SK-N-SH treated with all-trans-retinoic acid at 6 μM for 48 hours (cell line): Measurements from ENCODE around the gene SOS1.

Experiments used
- ATAC-seq: fragments of 200-7000 bp; cut with Tn5 transposase; 3 replicates; pipeline ENCODE4 v1.9.1; 2020; ENCODE audit warnings: mild to moderate bottlenecking, moderate library complexity
- ARNTL ChIP-seq: fragments of 450-650 bp; formaldehyde crosslinking; IDR thresholded peaks from 2 replicates; pipeline ENCODE4 v1.5.0; 2020; ENCODE audit warnings: low read depth, mild to moderate bottlenecking, moderate library complexity, borderline replicate concordance
- BACH2 ChIP-seq: fragments of 250-450 bp; sonication (Bioruptor Pico); IDR thresholded peaks from 2 replicates; pipeline ENCODE4 v1.9.0; 2021; ENCODE audit warnings: mild to moderate bottlenecking, borderline replicate concordance
- CSDC2 ChIP-seq: fragments of 250-450 bp; sonication (Bioruptor Pico); IDR thresholded peaks from 2 replicates; pipeline ENCODE4 v1.5.0; 2020; ENCODE audit warnings: mild to moderate bottlenecking, moderate library complexity
- GLIS3 ChIP-seq: fragments of 250-450 bp; sonication (Bioruptor Pico); IDR thresholded peaks from 2 replicates; pipeline ENCODE4 v1.5.0; 2020; ENCODE audit warnings: mild to moderate bottlenecking, moderate library complexity
- ISL1 ChIP-seq: fragments of 250-450 bp; sonication (Bioruptor Pico); IDR thresholded peaks from 2 replicates; pipeline ENCODE4 v2.1.2; 2022; ENCODE audit warnings: mild to moderate bottlenecking, moderate library complexity
- OSR1 ChIP-seq: fragments of 250-450 bp; sonication (Bioruptor Pico); IDR thresholded peaks from 2 replicates; pipeline ENCODE4 v1.8.0; 2022; ENCODE audit warnings: moderate library complexity, mild to moderate bottlenecking, inconsistent platforms
- PATZ1 ChIP-seq: fragments of 250-450 bp; sonication (Bioruptor Pico); IDR thresholded peaks from 2 replicates; pipeline ENCODE4 v1.8.0; 2020; ENCODE audit warnings: mild to moderate bottlenecking, moderate library complexity, borderline replicate concordance
- PPARA ChIP-seq: fragments of 250-450 bp; sonication (Bioruptor Pico); IDR thresholded peaks from 2 replicates; pipeline ENCODE4 v1.5.0; 2020; ENCODE audit warnings: mild to moderate bottlenecking, borderline replicate concordance
- RARB ChIP-seq: fragments of 250-450 bp; sonication (Bioruptor Pico); IDR thresholded peaks from 2 replicates; pipeline ENCODE4 v1.8.0; 2021; ENCODE audit warnings: mild to moderate bottlenecking, moderate library complexity
- SNAI2 ChIP-seq: fragments of 250-450 bp; sonication (Bioruptor Pico); IDR thresholded peaks from 2 replicates; pipeline ENCODE4 v1.5.0; 2020; ENCODE audit warnings: mild to moderate bottlenecking, moderate library complexity
- TCF4 ChIP-seq: fragments of 250-450 bp; sonication (Bioruptor Pico); IDR thresholded peaks from 2 replicates; pipeline ENCODE4 v1.8.0; 2021; ENCODE audit warnings: mild to moderate bottlenecking, moderate library complexity, borderline replicate concordance
- TOX ChIP-seq: fragments of 250-450 bp; sonication (Bioruptor Pico); IDR thresholded peaks from 2 replicates; pipeline ENCODE4 v1.8.0; 2021; ENCODE audit warnings: mild to moderate bottlenecking, moderate library complexity, borderline replicate concordance
- TSHZ2 ChIP-seq: fragments of 250-450 bp; sonication (Bioruptor Pico); IDR thresholded peaks from 2 replicates; pipeline ENCODE4 v1.5.0; 2020; ENCODE audit warnings: mild to moderate bottlenecking, moderate library complexity
- ZC3H10 ChIP-seq: fragments of 250-450 bp; sonication (Bioruptor Pico); IDR thresholded peaks from 2 replicates; pipeline ENCODE4 v1.5.1; 2021; ENCODE audit warnings: mild to moderate bottlenecking, moderate library complexity
- ZFP3 ChIP-seq: fragments of 250-450 bp; sonication (Bioruptor Pico); IDR thresholded peaks from 2 replicates; pipeline ENCODE4 v1.5.0; 2020; ENCODE audit warnings: mild to moderate bottlenecking, moderate library complexity
- ZFP30 ChIP-seq: fragments of 450-650 bp; formaldehyde crosslinking; IDR thresholded peaks from 2 replicates; pipeline ENCODE4 v1.5.0; 2022; ENCODE audit warnings: mild to moderate bottlenecking, moderate library complexity
- ZNF565 ChIP-seq: fragments of 450-650 bp; formaldehyde crosslinking; conservative IDR thresholded peaks from 2 replicates; pipeline ENCODE4 v1.5.0; 2020; ENCODE audit warnings: low read depth, mild to moderate bottlenecking, moderate library complexity
- ZNF70 ChIP-seq: fragments of 450-650 bp; formaldehyde crosslinking; IDR thresholded peaks from 2 replicates; pipeline ENCODE4 v1.5.0; 2020; ENCODE audit warnings: mild to moderate bottlenecking, moderate library complexity
- ZNF8 ChIP-seq: fragments of 450-650 bp; formaldehyde crosslinking; IDR thresholded peaks from 2 replicates; pipeline ENCODE4 v1.5.0; 2020; ENCODE audit warnings: mild to moderate bottlenecking, moderate library complexity
- TF ChIP-seq, protein P1 (sequence below): fragments of 250-450 bp; sonication (Bioruptor Pico); IDR thresholded peaks from 2 replicates; pipeline ENCODE4 v1.5.1; 2021; ENCODE audit warnings: mild to moderate bottlenecking, moderate library complexity
- TF ChIP-seq, protein P2 (sequence below): fragments of 250-450 bp; sonication (Bioruptor Pico); IDR thresholded peaks from 2 replicates; pipeline ENCODE4 v1.8.0; 2021; ENCODE audit warnings: low read depth, mild to moderate bottlenecking, moderate library complexity, borderline replicate concordance
- TF ChIP-seq, protein P3 (sequence below): fragments of 250-450 bp; sonication (Bioruptor Pico); IDR thresholded peaks from 2 replicates; pipeline ENCODE4 v1.5.1; 2020; ENCODE audit warnings: low read depth, mild to moderate bottlenecking, moderate library complexity

Gene SOS1

GRCh38 chr2:39039072-39039471 is 81.8 kb downstream of the SOS1 start:
- no peak for ATAC-seq
- TF ChIP-seq CSDC2 (no peak), TCF4 (no peak), ZC3H10 (CRISPR knock-in tag) (no peak), ISL1 (CRISPR knock-in tag) (no peak), ZNF70 (CRISPR knock-in tag) (no peak), SNAI2 (CRISPR knock-in tag) (no peak), ZNF565 (CRISPR knock-in tag) (no peak), TSHZ2 (CRISPR knock-in tag) (no peak), ZFP3 (CRISPR knock-in tag) (no peak), PATZ1 (CRISPR knock-in tag) (no peak), ARNTL (no peak), PPARA (CRISPR knock-in tag) (no peak), TOX (CRISPR knock-in tag) (no peak), ZNF8 (no peak), RARB (no peak), OSR1 (CRISPR knock-in tag) (no peak), ZFP30 (CRISPR knock-in tag) (no peak), BACH2 (no peak)
- TF ChIP-seq, protein P1, sequence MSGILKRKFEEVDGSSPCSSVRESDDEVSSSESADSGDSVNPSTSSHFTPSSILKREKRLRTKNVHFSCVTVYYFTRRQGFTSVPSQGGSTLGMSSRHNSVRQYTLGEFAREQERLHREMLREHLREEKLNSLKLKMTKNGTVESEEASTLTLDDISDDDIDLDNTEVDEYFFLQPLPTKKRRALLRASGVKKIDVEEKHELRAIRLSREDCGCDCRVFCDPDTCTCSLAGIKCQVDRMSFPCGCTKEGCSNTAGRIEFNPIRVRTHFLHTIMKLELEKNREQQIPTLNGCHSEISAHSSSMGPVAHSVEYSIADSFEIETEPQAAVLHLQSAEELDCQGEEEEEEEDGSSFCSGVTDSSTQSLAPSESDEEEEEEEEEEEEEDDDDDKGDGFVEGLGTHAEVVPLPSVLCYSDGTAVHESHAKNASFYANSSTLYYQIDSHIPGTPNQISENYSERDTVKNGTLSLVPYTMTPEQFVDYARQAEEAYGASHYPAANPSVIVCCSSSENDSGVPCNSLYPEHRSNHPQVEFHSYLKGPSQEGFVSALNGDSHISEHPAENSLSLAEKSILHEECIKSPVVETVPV (CRISPR knock-in tag) = no peak
- TF ChIP-seq, protein P2, sequence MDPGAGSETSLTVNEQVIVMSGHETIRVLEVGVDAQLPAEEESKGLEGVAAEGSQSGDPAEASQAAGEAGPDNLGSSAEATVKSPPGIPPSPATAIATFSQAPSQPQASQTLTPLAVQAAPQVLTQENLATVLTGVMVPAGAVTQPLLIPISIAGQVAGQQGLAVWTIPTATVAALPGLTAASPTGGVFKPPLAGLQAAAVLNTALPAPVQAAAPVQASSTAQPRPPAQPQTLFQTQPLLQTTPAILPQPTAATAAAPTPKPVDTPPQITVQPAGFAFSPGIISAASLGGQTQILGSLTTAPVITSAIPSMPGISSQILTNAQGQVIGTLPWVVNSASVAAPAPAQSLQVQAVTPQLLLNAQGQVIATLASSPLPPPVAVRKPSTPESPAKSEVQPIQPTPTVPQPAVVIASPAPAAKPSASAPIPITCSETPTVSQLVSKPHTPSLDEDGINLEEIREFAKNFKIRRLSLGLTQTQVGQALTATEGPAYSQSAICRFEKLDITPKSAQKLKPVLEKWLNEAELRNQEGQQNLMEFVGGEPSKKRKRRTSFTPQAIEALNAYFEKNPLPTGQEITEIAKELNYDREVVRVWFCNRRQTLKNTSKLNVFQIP = no peak

- no peak for ATAC-seq
- TF ChIP-seq, protein P3, sequence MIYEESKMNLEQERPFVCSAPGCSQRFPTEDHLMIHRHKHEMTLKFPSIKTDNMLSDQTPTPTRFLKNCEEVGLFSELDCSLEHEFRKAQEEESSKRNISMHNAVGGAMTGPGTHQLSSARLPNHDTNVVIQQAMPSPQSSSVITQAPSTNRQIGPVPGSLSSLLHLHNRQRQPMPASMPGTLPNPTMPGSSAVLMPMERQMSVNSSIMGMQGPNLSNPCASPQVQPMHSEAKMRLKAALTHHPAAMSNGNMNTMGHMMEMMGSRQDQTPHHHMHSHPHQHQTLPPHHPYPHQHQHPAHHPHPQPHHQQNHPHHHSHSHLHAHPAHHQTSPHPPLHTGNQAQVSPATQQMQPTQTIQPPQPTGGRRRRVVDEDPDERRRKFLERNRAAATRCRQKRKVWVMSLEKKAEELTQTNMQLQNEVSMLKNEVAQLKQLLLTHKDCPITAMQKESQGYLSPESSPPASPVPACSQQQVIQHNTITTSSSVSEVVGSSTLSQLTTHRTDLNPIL = no peak
- TF ChIP-seq ZC3H10 (CRISPR knock-in tag) (no peak), ARNTL (no peak), PPARA (CRISPR knock-in tag) (no peak), TOX (CRISPR knock-in tag) (no peak), ZFP30 (CRISPR knock-in tag) (no peak), CSDC2 (no peak), TCF4 (no peak), GLIS3 (CRISPR knock-in tag) (no peak), SNAI2 (CRISPR knock-in tag) (no peak), RARB (no peak), ZFP3 (CRISPR knock-in tag) (no peak), ZNF565 (CRISPR knock-in tag) (no peak), OSR1 (CRISPR knock-in tag) (no peak), TSHZ2 (CRISPR knock-in tag) (no peak)
- TF ChIP-seq, protein P2 = no peak
- TF ChIP-seq, protein P1 (CRISPR knock-in tag) = no peak
- TF ChIP-seq, all 23 proteins: peak for 0
Measured at GRCh38 chr2:39033980-39034379, 86.9 kb downstream of the SOS1 start.
